H9 (cell line): ENCODE data around the gene ULK1. TPM values are rescaled to one million over a fixed set of nuclear protein-coding genes. Genes with fewer than 3 reads are reported as not detected.

Experiments used
- DNase-seq: peaks from one replicate; pipeline ENCODE4 v3.0.0-alpha.2; 2017
- H2AFZ ChIP-seq: one replicate; pipeline ENCODE4 v1.6.1; 2013; ENCODE audit warnings: mild to moderate bottlenecking, low read length, control low read depth, moderate library complexity
- H2AK5ac ChIP-seq: 2 replicates; pipeline ENCODE4 v1.6.1; 2013; ENCODE audit warnings: low read length, control low read depth, mixed read lengths; ENCODE audit not compliant: insufficient read length
- H2BK120ac ChIP-seq: one replicate; pipeline ENCODE4 v1.6.1; 2013; ENCODE audit warnings: low read depth, mild to moderate bottlenecking, low read length, control low read depth, inconsistent platforms; ENCODE audit not compliant: poor library complexity, severe bottlenecking
- H2BK12ac ChIP-seq: 2 replicates; pipeline ENCODE4 v1.6.1; 2013; ENCODE audit warnings: low read length, control low read depth, mixed read lengths, low read depth; ENCODE audit not compliant: insufficient read length
- H2BK15ac ChIP-seq: 2 replicates; pipeline ENCODE4 v1.6.1; 2013; ENCODE audit warnings: low read depth, low read length, control low read depth
- H2BK20ac ChIP-seq: one replicate; pipeline ENCODE4 v1.6.1; 2013; ENCODE audit warnings: low read depth, mild to moderate bottlenecking, low read length, control low read depth, inconsistent platforms; ENCODE audit not compliant: poor library complexity, severe bottlenecking
- H2BK5ac ChIP-seq: 2 replicates; pipeline ENCODE4 v1.6.1; 2013; ENCODE audit warnings: low read length, control low read depth, mixed read lengths; ENCODE audit not compliant: insufficient read length
- H3K14ac ChIP-seq: 2 replicates; pipeline ENCODE4 v1.6.1; 2013; ENCODE audit warnings: low read length, control low read depth; ENCODE audit not compliant: insufficient read depth
- H3K18ac ChIP-seq: 2 replicates; pipeline ENCODE4 v1.6.1; 2013; ENCODE audit warnings: low read depth, mild to moderate bottlenecking, mixed read lengths, low read length, control low read depth; ENCODE audit not compliant: insufficient read length
- H3K23ac ChIP-seq: 2 replicates; pipeline ENCODE4 v1.6.1; 2013; ENCODE audit warnings: low read length, control low read depth, mixed read lengths, low read depth; ENCODE audit not compliant: insufficient read length
- H3K23me2 ChIP-seq: 2 replicates; pipeline ENCODE4 v1.6.1; 2013; ENCODE audit warnings: low read depth, mild to moderate bottlenecking, mixed read lengths, low read length, control low read depth; ENCODE audit not compliant: insufficient read length, poor library complexity, severe bottlenecking
- H3K27ac ChIP-seq: 2 replicates; pipeline ENCODE4 v1.5.1; 2013; ENCODE audit warnings: low read length, control low read depth, mixed read lengths, low read depth; ENCODE audit not compliant: insufficient read length
- H3K27me3 ChIP-seq: 2 replicates; pipeline ENCODE4 v1.6.1; 2013; ENCODE audit warnings: low read length, control low read depth, inconsistent platforms; ENCODE audit not compliant: insufficient read depth
- H3K4ac ChIP-seq: 2 replicates; pipeline ENCODE4 v1.6.1; 2013; ENCODE audit warnings: low read depth, mild to moderate bottlenecking, control low read depth, inconsistent platforms, low read length, moderate library complexity
- H3K4me1 ChIP-seq: 2 replicates; pipeline ENCODE4 v1.6.1; 2013; ENCODE audit warnings: low read length, control low read depth, inconsistent platforms; ENCODE audit not compliant: insufficient read depth
- H3K4me2 ChIP-seq: 2 replicates; pipeline ENCODE4 v1.6.1; 2013; ENCODE audit warnings: low read length, control low read depth, mixed read lengths; ENCODE audit not compliant: insufficient read length, insufficient read depth
- H3K56ac ChIP-seq: 2 replicates; pipeline ENCODE4 v1.6.1; 2013; ENCODE audit warnings: low read depth, mild to moderate bottlenecking, mixed read lengths, low read length, control low read depth; ENCODE audit not compliant: insufficient read length
- H3K79me1 ChIP-seq: 2 replicates; pipeline ENCODE4 v1.6.1; 2013; ENCODE audit warnings: low read depth, mild to moderate bottlenecking, moderate library complexity, low read length, control low read depth, inconsistent platforms; ENCODE audit not compliant: insufficient read depth, poor library complexity, severe bottlenecking
- H3K79me2 ChIP-seq: 2 replicates; pipeline ENCODE4 v1.6.1; 2013; ENCODE audit warnings: low read length, control low read depth, inconsistent platforms; ENCODE audit not compliant: insufficient read depth
- H3K9ac ChIP-seq: 2 replicates; pipeline ENCODE4 v1.6.1; 2013; ENCODE audit warnings: low read length, control low read depth, mixed read lengths; ENCODE audit not compliant: insufficient read length; ENCODE audit errors: extremely low read depth
- H3K9me3 ChIP-seq: one replicate; pipeline ENCODE4 v1.6.1; 2013; ENCODE audit warnings: low read depth, low read length, inconsistent platforms; ENCODE audit not compliant: control insufficient read depth
- H3T11ph ChIP-seq: one replicate; pipeline ENCODE4 v1.6.1; 2013; ENCODE audit warnings: mild to moderate bottlenecking, low read length, control low read depth, inconsistent platforms
- H4K20me1 ChIP-seq: one replicate; pipeline ENCODE4 v1.6.1; 2013; ENCODE audit not compliant: control insufficient read depth, insufficient read length, insufficient read depth
- H4K5ac ChIP-seq: 2 replicates; pipeline ENCODE4 v1.6.1; 2013; ENCODE audit warnings: low read depth, mild to moderate bottlenecking, mixed read lengths, low read length, control low read depth; ENCODE audit not compliant: insufficient read length
- H4K8ac ChIP-seq: replicated peaks from 2 replicates; pipeline ENCODE4 v1.6.1; 2013; ENCODE audit warnings: low read length, control low read depth, mixed read lengths, low read depth; ENCODE audit not compliant: insufficient read length
- H4K91ac ChIP-seq: 2 replicates; pipeline ENCODE4 v1.6.1; 2013; ENCODE audit warnings: low read depth, mild to moderate bottlenecking, moderate library complexity, mixed read lengths, low read length, control low read depth; ENCODE audit not compliant: insufficient read length
- H3K27ac Mint-ChIP-seq, 3 experiments: 2 replicates in 2 of 3; 3 replicates in 1 of 3; pipeline ENCODE4 v1.8.0; 2020 to 2021; ENCODE audit warnings: mixed read lengths in 3 of 3, mild to moderate bottlenecking in 1 of 3, moderate library complexity in 1 of 3
- H3K27me3 Mint-ChIP-seq: 2 replicates; pipeline ENCODE4 v1.8.0; 2021; ENCODE audit warnings: low read depth, mild to moderate bottlenecking, moderate library complexity, mixed read lengths
- H3K36me3 Mint-ChIP-seq, 3 experiments: 2 replicates in 2 of 3; 3 replicates in 1 of 3; pipeline ENCODE4 v1.8.0; 2020 to 2021; ENCODE audit warnings: low read depth in 3 of 3, mixed read lengths in 3 of 3; ENCODE audit not compliant: insufficient read depth in 1 of 3
- H3K4me1 Mint-ChIP-seq, 2 experiments: 2 replicates each; pipeline ENCODE4 v1.8.0; 2020; ENCODE audit warnings: mixed read lengths in 2 of 2
- H3K4me3 Mint-ChIP-seq, 2 experiments: 2 replicates in 1 of 2; 3 replicates in 1 of 2; pipeline ENCODE4 v1.8.0; 2020 to 2021; ENCODE audit warnings: mild to moderate bottlenecking in 2 of 2, mixed read lengths in 2 of 2, moderate library complexity in 1 of 2
- H3K9me3 Mint-ChIP-seq, 2 experiments: 2 replicates in 1 of 2; 3 replicates in 1 of 2; pipeline ENCODE4 v1.8.0; 2020; ENCODE audit warnings: mild to moderate bottlenecking in 2 of 2, mixed read lengths in 2 of 2, moderate library complexity in 1 of 2
- CTCF ChIP-seq: fragments of 200-600 bp; sonication (generic); conservative IDR thresholded peaks from 3 replicates; pipeline ENCODE4 v1.8.0; 2021; ENCODE audit warnings: antibody characterized with exemption, mild to moderate bottlenecking
- WGBS: extraction: QIAGEN DNeasy Blood & Tissue Kit; methylation state at CpG from one replicate; pipeline ENCODE4 v1.1.7; 2013; ENCODE audit warnings: missing lambda C conversion rate, low lambda C conversion rate, mixed read lengths; ENCODE audit not compliant: insufficient read length; ENCODE audit errors: extremely low coverage; 5-methylcytosine and 5-hydroxymethylcytosine counted together
- total RNA-seq: library from RNA; stranded (reverse); gene quantifications from 2 replicates; pipeline ENCODE4 v1.2.1, GENCODE V29; 2021

Gene ULK1
- total RNA-seq, 1 experiment from 2014 or later: 57.2 TPM

- no peak overlapping the region; the same call in 1 of the 2 replicates for H3K14ac ChIP-seq
- no peak overlapping the region for H3K27ac ChIP-seq
- WGBS: no CpG with 5 or more reads among the region's 25 CpGs
Observed at GRCh38 chr12:131902332-131903241, 8.2 kb downstream of the ULK1 start.

More at GRCh38 chr12:131902332-131903241, 8.2 kb downstream of the ULK1 start:
- no peak for DNase-seq
- Histone ChIP-seq H3K79me1 (no peaks in the 10 kb centered on the region), H3K9me3 (no peaks in the 10 kb centered on the region), H4K5ac (no peak overlapping the region), H3K79me2 (no peaks in the 10 kb centered on the region; the same call in 1 of the 2 replicates), H2AK5ac (no peak overlapping the region), H2BK120ac (no peak overlapping the region), H3T11ph (no peak overlapping the region), H2BK20ac (no peak overlapping the region), H3K9ac (no peak overlapping the region), H3K23ac (no peak overlapping the region), H2AFZ (no peak overlapping the region), H4K8ac (no peak overlapping the region), H3K18ac (no peak overlapping the region), H3K27me3 (no peaks in the 10 kb centered on the region), H3K56ac (no peak overlapping the region), H2BK12ac (no peak overlapping the region), H2BK15ac (no peak overlapping the region), H3K23me2 (no peaks in the 10 kb centered on the region), H4K20me1 (no peaks in the 10 kb centered on the region), H3K4me2 (no peak overlapping the region), H4K91ac (no peak overlapping the region), H2BK5ac (no peak overlapping the region), H3K4me1 (no peaks in the 10 kb centered on the region), H3K4ac (no peak overlapping the region)
- H3K4me1 Mint-ChIP-seq: peaks cover 3 to 14% of the 10 kb centered on the region in 2 experiments; a peak in 3 of 4 replicates
- TF ChIP-seq CTCF: no peak
- no peaks in the 10 kb centered on the region for H3K9me3 Mint-ChIP-seq
- no peak overlapping the region for H3K4me3 Mint-ChIP-seq
- H3K27ac Mint-ChIP-seq: peak overlapping the region in 2 of 3 experiments; percentile 55 to 73; a peak in 3 of 7 replicates
- peaks cover 6 to 10% (median 9%) of the 10 kb centered on the region in 3 experiments; a peak in 6 of 7 replicates for H3K36me3 Mint-ChIP-seq
- no peaks in the 10 kb centered on the region for H3K27me3 Mint-ChIP-seq
